ENCODE data around the gene SCAP. TPM values are rescaled to one million over a fixed set of nuclear protein-coding genes. Genes with fewer than 3 reads are reported as not detected.

SCAP gene
- polyA plus RNA-seq, 1 of the 3 experiments (the other 2 are of a cell fraction): 28.0 TPM

- CTCF ChIA-PET: interaction anchor here (0.6 to 1.0 kb wide), 4 partner anchors 12 to 75 kb away, joined by 3 read pairs; partner anchors contain the start of gene SCAP
- H3F3A ChIP-seq (replicated peaks; ENCODE audit: insufficient read depth): no peaks in the 10 kb centered on the region
- DNase-seq: no peak
- no peaks in the 10 kb centered on the region for H3K9me2 ChIP-seq
- no peaks in the 10 kb centered on the region for H3K27me3 ChIP-seq (ENCODE audit: insufficient read depth)
- no peak overlapping the region for H3K27ac ChIP-seq (ENCODE audit: low read depth in 2 of 2, low read length in 1 of 2)
- no peak overlapping the region for H3K4me2 ChIP-seq
- H3K36me3 ChIP-seq (replicated peaks in 1 of 2; ENCODE audit: control insufficient read depth in 1 of 2, insufficient read depth in 2 of 2, low read length in 1 of 2): peaks cover 5 to 42% of the 10 kb centered on the region in 2 experiments
- no peak overlapping the region for H3K4me3 ChIP-seq (ENCODE audit: low read depth in 2 of 2, low read length in 1 of 2)
- no peaks in the 10 kb centered on the region for H3K4me1 ChIP-seq (ENCODE audit: control insufficient read depth in 1 of 2, insufficient read depth in 2 of 2, low read depth in 1 of 2, low read length in 1 of 2)
- no peak overlapping the region for H2AFZ ChIP-seq (ENCODE audit: low read depth)
- no peak overlapping the region for H3K9ac ChIP-seq
- TF ChIP-seq MEF2A (IDR thresholded peaks at IDR 0.05; ENCODE audit: borderline replicate concordance, low read depth): no peak
- no peak for TF ChIP-seq ELF1 (IDR thresholded peaks at IDR 0.05)
- TF ChIP-seq YY1 (IDR thresholded peaks at IDR 0.05; ENCODE audit: low read depth): no peak
- no peak for TF ChIP-seq TAF1 (IDR thresholded peaks at IDR 0.05; ENCODE audit: borderline replicate concordance, low read depth, low read length)
- TF ChIP-seq USF2 (IDR thresholded peaks at IDR 0.05; ENCODE audit: borderline replicate concordance, low read depth, low read length): no peak
- no peak for TF ChIP-seq EZH2phosphoT487 (IDR thresholded peaks at IDR 0.05; ENCODE audit: borderline replicate concordance, low read depth)
- TF ChIP-seq SMC3 (IDR thresholded peaks at IDR 0.05; ENCODE audit: low read depth, low read length): no peak
- no peak for TF ChIP-seq GATA2 (CRISPR knock-in tag; IDR thresholded peaks at IDR 0.05)
- TF ChIP-seq RFX5 (IDR thresholded peaks at IDR 0.05; ENCODE audit: low read length): no peak
- no peak for TF ChIP-seq MAX (IDR thresholded peaks at IDR 0.05; ENCODE audit: low read depth)
- no peaks in the 10 kb centered on the region for H3K9me3 ChIP-seq
- no peaks in the 10 kb centered on the region for H3K79me2 ChIP-seq (ENCODE audit: insufficient read depth)
- 98% methylated on average over 8 of the region's 8 CpGs for WGBS (ENCODE audit: low lambda C conversion rate)
- no peaks in the 10 kb centered on the region for H4K20me1 ChIP-seq (ENCODE audit: insufficient read depth)
- POLR2A ChIA-PET: interaction anchor here (0.6 kb wide), 1 partner anchor 400 kb away, joined by 3 read pairs; no protein-coding TSS in a partner anchor
These were observed 20.1 kb upstream of the SCAP start for GRCh38 chr3:47495886-47496285.

GRCh38 chr3:47495111-47495510 is 19.4 kb upstream of the SCAP start:
- Histone ChIP-seq H3K9ac (no peak overlapping the region), H3K27ac (ENCODE audit: low read depth in 2 of 2, low read length in 1 of 2) (no peak overlapping the region), H3K79me2 (ENCODE audit: insufficient read depth) (no peaks in the 10 kb centered on the region), H2AFZ (ENCODE audit: low read depth) (no peak overlapping the region), H3K4me1 (ENCODE audit: control insufficient read depth in 1 of 2, insufficient read depth in 2 of 2, low read depth in 1 of 2, low read length in 1 of 2) (no peaks in the 10 kb centered on the region), H3K9me3 (no peaks in the 10 kb centered on the region), H3K27me3 (ENCODE audit: insufficient read depth) (no peaks in the 10 kb centered on the region), H3F3A (replicated peaks; ENCODE audit: insufficient read depth) (no peaks in the 10 kb centered on the region), H4K20me1 (ENCODE audit: insufficient read depth) (no peaks in the 10 kb centered on the region), H3K4me3 (ENCODE audit: low read depth in 2 of 2, low read length in 1 of 2) (no peak overlapping the region), H3K4me2 (no peak overlapping the region), H3K36me3 (replicated peaks in 1 of 2; ENCODE audit: control insufficient read depth in 1 of 2, insufficient read depth in 2 of 2, low read length in 1 of 2) (peaks cover 4 to 34% of the 10 kb centered on the region in 2 experiments), H3K9me2 (no peaks in the 10 kb centered on the region)
- DNase-seq: no peak
- CTCF ChIA-PET: interaction anchor here (0.6 to 1.0 kb wide), 2 partner anchors 20 to 74 kb away, joined by 3 read pairs; partner anchors contain the start of gene SCAP
- POLR2A ChIA-PET: no interaction called here
- TF ChIP-seq FOSL2 (IDR thresholded peaks at IDR 0.05; ENCODE audit: borderline replicate concordance, low read depth) (no peak), GABPA (IDR thresholded peaks at IDR 0.05; ENCODE audit: low read depth) (no peak), RFX5 (IDR thresholded peaks at IDR 0.05; ENCODE audit: low read length) (no peak), YY1 (IDR thresholded peaks at IDR 0.05; ENCODE audit: low read depth) (no peak), RCOR1 (IDR thresholded peaks at IDR 0.05; ENCODE audit: low read length) (no peak), ELF1 (IDR thresholded peaks at IDR 0.05) (no peak), MXI1 (IDR thresholded peaks at IDR 0.05; ENCODE audit: low read depth, low read length) (no peak), SMC3 (IDR thresholded peaks at IDR 0.05; ENCODE audit: low read depth, low read length) (no peak), MAX (IDR thresholded peaks at IDR 0.05; ENCODE audit: low read depth) (no peak), IRF3 (IDR thresholded peaks at IDR 0.05; ENCODE audit: low read depth, low read length) (no peak), FOXM1 (IDR thresholded peaks at IDR 0.05; ENCODE audit: low read depth) (no peak), CTCF (IDR thresholded peaks at IDR 0.05) (no peak), NRF1 (IDR thresholded peaks at IDR 0.05; ENCODE audit: low read depth, low read length) (no peak), CHD2 (IDR thresholded peaks at IDR 0.05; ENCODE audit: low read length, partially characterized antibody) (no peak), GATA2 (CRISPR knock-in tag; IDR thresholded peaks at IDR 0.05) (no peak), JUND (IDR thresholded peaks at IDR 0.05) (no peak), NFIC (IDR thresholded peaks at IDR 0.05; ENCODE audit: borderline replicate concordance) (no peak), ZBTB33 (IDR thresholded peaks at IDR 0.05; ENCODE audit: borderline replicate concordance, low read depth) (no peak)
- 100% methylated on average over 2 of the region's 4 CpGs for whole genome bisulfite sequencing (ENCODE audit: low lambda C conversion rate)

All from SK-N-SH (cell line).